ENCODE measurements around the gene ZBP1.

DNA sequence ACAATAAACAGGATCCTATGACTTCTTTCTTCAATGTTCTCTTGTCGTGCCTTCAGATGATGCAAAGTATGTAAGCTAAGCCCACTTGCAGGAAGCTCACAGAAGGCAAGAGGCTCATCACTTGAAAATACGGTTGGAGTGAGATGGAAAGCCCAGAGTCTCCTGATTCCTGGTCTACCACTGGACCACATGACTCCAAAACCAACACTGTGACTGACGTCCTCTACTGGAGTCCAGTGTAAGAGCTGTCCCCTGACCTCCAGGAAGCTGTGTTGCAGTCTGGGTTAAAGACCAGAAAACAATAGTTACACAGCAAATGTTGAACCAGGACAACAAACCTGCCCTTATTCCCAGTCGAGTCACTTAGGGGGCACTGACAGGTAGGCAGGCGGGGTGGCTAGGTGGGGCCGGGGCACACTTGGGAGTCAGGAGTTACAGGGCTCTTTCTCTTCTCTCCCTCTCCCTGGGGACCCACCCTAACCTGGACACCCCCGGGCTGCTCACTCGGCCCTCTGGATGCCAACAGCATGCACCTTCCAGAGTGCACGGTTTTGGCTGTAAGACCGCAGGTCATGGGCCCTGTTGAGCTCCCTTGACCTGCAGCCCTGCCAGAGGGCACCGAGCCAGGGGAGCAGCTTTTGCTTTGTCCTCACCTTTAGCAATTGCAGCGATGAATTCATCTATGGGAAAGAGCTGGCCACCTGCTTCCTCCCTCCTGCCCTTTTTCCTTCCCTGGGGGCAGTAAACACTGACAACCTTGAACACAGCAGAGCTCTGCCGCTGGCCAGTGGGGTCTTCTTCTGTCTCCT is 51.9 kb downstream of the ZBP1 start:
- TF ChIP-seq, protein P1, sequence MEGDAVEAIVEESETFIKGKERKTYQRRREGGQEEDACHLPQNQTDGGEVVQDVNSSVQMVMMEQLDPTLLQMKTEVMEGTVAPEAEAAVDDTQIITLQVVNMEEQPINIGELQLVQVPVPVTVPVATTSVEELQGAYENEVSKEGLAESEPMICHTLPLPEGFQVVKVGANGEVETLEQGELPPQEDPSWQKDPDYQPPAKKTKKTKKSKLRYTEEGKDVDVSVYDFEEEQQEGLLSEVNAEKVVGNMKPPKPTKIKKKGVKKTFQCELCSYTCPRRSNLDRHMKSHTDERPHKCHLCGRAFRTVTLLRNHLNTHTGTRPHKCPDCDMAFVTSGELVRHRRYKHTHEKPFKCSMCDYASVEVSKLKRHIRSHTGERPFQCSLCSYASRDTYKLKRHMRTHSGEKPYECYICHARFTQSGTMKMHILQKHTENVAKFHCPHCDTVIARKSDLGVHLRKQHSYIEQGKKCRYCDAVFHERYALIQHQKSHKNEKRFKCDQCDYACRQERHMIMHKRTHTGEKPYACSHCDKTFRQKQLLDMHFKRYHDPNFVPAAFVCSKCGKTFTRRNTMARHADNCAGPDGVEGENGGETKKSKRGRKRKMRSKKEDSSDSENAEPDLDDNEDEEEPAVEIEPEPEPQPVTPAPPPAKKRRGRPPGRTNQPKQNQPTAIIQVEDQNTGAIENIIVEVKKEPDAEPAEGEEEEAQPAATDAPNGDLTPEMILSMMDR (IDR thresholded peaks at IDR 0.05; ENCODE audit: low read depth, low read length, poor library complexity, severe bottlenecking), result no peak
- TF ChIP-seq EZH2phosphoT487 (IDR thresholded peaks at IDR 0.05; ENCODE audit: borderline replicate concordance, low read length), result no peak
